C4-2B (cell line): Measurements from ENCODE around the gene C2CD3.

Experiments used
- ZFX ChIP-seq: fragments of 450-650 bp; IDR thresholded peaks from 2 replicates; pipeline ENCODE4 v1.6.1; 2017
- TF ChIP-seq, protein P1 (sequence below): fragments of 450-650 bp; conservative IDR thresholded peaks from 2 replicates; pipeline ENCODE4 v1.5.1; 2017; ENCODE audit warnings: mild to moderate bottlenecking

- TF ChIP-seq, protein P1, sequence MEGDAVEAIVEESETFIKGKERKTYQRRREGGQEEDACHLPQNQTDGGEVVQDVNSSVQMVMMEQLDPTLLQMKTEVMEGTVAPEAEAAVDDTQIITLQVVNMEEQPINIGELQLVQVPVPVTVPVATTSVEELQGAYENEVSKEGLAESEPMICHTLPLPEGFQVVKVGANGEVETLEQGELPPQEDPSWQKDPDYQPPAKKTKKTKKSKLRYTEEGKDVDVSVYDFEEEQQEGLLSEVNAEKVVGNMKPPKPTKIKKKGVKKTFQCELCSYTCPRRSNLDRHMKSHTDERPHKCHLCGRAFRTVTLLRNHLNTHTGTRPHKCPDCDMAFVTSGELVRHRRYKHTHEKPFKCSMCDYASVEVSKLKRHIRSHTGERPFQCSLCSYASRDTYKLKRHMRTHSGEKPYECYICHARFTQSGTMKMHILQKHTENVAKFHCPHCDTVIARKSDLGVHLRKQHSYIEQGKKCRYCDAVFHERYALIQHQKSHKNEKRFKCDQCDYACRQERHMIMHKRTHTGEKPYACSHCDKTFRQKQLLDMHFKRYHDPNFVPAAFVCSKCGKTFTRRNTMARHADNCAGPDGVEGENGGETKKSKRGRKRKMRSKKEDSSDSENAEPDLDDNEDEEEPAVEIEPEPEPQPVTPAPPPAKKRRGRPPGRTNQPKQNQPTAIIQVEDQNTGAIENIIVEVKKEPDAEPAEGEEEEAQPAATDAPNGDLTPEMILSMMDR: no peak
- TF ChIP-seq ZFX: no peak
These were observed 35.5 kb downstream of the C2CD3 start for GRCh38 chr11:74135127-74135840.
